Inferior parietal cortex (tissue), 1 donor: ENCODE results near the gene TLX1.

Source experiments
- DNase-seq: peaks from one replicate; pipeline ENCODE4 v3.0.0-alpha.2; 2016; ENCODE audit errors: extremely low spot score

The TLX1 gene

GRCh38 chr10:101134299-101135127 lies 3.4 kb downstream of the TLX1 start:
- DNase-seq, result no peak

DNA sequence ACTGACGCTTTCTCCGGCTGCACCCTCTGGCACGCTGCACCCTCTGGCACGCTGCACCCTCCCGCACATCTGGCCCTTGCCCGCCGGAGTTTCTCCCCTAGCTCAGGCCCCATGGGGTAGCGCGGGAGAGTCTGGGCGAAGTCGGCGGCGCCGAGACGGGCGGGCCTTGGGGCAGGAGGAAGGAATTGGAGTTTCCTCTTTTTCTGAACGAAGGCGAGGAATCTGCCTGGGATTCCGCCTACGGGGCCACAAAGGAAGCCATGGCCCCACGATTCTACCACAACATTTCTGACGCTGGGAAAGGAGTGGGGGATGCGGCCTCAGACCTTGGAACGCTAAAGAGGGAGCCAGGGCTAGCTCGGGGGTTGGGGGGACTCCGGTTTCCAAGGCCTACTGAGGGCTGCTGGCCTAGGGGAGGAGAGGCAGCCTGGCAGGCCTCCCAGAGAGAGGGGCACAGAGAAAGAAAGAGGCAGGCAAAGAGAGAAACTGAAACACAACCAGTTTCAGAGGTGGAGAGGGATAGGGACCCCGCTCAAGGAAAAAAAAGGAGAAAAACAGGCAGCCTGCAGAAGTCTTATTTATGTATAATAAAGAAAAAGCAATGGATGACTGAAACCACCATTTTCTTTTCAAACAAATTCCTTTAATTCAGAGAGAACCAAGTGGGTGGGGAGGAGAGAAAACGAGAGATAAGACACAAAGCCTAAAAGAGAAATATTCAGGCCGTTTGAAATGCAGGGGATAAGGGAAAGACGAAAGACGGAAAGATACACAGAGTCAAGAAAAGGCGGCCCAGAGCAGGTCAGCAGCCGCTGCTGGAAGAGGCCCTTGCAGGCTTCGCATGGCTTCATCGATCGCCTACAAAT lies 4.3 kb downstream of the TLX1 start:
- no peak for DNase-seq

DNA sequence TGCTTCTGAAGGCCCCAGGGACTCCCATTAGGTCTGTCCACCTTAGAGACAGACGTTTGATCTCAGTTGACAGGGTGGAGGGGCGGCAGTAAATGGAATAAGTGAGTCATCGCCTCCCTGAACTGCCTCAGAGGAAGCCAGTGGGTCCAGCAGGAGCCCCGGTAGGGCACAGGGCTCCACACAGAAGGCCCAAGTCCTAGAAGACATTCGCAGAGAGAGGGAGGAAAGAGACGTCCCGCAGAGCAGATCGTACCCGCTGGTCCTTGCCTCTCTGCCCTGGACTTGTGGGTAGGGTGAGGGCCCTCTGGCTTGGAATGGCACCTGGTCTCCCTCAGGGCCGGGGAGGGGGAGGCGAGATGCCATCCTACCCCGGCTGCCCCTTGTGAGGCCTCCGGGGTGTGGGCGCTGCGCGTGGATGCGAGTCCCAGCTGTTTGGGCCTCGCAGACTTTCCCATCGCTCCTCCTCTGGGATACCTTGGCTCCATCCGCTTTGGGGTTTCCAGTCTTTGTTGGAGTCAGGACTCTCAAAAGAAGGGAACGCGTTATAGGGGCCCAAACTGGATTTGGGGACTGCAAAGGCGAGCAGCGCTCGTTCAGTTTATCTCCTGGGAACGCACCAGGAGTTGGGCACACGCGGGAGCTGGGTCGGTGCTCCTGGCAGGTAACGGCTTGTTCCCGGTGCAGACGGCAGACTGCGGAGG lies 5.1 kb downstream of the TLX1 start:
- no peak for DNase-seq

DNA sequence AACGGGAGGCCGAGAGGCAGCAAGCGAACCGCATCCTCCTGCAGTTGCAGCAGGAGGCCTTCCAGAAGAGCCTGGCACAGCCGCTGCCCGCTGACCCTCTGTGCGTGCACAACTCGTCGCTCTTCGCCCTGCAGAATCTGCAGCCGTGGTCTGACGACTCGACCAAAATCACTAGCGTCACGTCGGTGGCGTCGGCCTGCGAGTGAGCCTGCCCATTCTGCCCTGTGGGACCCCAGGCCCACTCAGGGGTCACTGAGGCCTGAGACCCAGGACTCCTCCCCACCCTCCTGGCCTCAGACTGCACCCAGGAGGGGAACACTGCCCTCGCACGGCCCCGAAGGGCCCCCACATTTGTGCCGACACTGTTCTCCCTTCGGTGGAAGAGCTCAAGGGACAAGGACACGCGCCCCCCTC lies 5.6 kb downstream of the TLX1 start:
- no peak for DNase-seq

- no peak for DNase-seq
These were observed 6.2 kb downstream of the TLX1 start for GRCh38 chr10:101137271-101137670.

DNA sequence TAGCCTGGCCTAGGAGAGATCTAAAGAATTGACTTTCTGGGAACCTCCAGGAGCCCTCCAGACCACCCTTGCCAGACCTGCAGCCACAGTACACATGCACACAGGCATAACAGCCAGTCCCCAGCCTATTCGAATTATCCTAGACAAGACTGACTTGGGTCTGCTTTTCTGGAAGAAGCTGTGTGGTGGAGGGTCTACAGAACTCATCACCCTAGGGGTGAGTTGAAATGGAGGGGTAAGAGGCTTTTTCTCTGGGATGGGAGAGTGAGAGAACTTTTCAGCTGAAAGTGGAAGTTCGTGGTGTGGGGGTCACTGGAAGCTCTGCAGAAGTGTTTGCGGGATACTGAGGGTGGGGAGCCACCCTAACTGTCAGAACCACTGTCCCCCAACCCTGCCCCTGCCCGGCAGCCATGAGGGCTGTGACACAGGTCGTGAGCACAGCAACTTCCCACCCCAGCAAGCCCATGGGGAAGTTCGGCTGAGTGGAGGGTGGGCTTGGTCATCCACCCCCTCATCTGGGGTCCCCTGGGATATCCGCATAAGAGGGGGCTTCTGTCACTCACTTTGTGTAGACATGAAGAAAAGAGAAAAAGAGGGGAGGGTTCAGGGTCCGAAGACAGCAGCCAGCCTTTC lies 7.8 kb downstream of the TLX1 start:
- no peak for DNase-seq

DNA sequence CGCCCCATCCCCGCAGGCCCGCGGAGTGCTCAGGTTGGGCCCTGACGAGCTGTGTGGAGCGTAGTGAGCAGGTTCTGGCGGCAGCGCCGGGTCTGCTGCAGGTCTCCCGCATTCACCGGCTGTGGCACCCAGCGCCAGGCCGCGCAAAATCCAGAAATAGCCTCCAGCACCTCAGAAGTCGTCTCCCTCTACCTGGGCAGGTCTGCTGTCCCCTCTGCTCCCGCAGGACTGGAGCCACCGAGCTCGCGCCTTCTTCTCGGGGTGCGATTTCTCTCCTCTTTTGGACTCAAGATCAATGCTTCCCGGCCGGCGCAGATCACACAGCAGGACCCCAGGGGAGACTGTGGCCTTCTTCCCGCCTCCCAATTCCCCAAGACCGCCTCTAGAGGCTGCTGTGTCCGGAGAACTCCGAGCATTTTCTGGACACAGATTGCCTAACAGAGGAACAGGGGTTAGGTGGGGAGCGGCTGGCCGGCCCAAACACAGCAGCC lies 8.4 kb downstream of the TLX1 start:
- DNase-seq, result no peak

GRCh38 chr10:101140084-101140949 lies 9.2 kb downstream of the TLX1 start:
- DNase-seq, result no peak

GRCh38 chr10:101140950-101141615 lies 10.0 kb downstream of the TLX1 start:
- DNase-seq, result no peak

DNA sequence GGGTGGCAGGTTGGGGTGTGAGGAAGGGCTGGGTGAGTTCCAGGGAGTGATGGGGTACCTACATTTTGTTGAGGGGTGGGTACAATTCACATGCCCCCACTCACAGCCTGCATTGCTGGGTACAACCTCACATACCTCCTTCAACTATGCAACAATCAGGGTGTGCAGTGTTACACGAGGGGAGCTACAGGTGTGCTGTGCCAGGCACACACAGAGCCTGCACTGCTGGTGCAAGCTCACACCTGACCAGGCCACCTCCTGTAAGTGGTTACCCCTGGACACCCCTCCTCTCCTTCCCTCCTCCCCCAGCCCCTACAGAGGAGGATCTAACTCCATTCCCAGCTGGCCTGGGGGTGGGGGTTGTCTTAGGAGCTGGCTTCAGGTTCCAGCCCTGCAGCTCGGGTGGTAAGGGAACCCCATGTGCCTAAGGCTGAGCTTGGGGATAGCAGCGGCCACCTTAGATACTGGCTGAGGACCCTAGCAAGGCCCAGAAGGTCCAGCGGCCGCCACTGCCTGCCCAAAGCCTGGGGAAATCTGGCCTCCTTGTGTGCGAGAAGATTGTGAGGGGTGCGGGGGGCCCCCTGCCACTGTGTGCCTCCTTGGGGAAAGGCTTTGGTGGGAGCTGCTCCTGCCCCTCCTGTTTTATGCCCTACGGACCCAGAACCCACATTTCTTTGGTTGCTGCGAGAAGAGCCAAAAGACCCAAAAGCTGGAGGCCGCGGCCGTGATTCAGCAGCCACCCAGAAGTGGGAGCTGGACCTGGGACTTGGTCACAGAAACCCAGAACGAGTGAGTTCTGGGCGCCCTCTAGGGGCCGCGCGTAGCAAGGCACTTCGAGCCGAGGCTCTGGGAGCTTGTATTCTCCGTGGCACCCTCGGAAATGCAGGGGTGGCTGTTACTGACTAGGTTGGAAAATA lies 10.8 kb downstream of the TLX1 start:
- peak; percentile 88 for DNase-seq

DNA sequence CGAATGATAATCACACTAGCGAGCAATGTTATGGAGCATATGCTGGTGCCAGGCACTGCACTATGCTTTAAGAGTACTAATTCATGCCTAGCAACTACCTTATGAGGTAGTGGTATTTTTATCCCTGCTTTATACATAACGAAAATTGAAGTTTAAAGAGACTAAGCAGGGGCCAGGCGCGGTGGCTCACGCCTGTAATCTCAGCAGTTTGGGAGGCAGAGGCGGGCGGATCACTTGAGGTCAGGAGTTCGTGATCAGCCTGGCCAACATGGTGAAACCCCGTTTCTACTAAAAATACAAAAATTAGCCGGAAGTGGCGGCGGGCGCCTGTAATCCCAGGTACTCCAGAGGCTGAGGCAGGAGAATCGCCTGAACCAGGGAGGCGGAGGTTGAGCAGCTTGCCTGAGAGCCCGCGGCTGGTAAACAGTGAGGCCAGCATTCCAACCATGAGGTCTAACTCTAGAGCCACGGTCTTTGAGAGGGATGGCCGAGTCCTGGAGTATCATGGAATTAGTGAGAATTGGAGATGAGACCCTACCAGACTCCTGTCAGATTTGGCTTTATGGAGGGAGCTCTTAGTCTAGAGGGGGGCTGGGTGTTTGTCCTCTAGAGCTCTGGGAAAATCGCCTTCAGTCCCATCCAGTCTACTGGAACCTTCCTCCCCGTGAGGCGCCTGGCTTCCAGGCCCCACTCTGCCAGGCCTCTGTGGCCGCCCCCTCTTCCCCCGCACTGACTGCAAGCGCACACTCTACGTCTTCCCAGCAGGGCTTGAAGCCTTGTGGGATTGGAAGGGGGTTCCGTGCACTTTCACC lies 11.6 kb downstream of the TLX1 start:
- no peak for DNase-seq

- no peak for DNase-seq
These were observed 12.2 kb downstream of the TLX1 start for GRCh38 chr10:101143345-101143630.

GRCh38 chr10:101144053-101144452 lies 13.0 kb downstream of the TLX1 start:
- DNase-seq, result no peak

DNA sequence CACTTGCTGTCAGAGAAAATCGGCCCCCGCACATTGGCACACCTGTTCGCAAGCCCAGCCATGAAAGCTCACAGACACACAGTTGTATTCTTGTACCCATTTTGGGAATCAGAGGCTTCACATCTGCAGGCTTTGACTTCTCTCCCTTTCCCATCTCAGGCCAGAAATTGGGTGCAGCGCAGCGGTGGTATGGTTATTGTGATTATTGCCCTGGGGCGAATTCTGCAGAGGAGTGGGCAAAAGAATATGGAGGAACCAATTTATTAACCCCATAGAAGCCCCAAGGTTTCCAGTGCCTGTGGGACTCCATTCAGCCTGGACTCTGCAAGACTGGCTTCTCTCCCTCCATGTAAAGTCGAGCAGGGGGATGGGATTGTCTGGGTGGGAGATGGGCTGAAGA lies 14.0 kb downstream of the TLX1 start:
- no peak for DNase-seq

DNA sequence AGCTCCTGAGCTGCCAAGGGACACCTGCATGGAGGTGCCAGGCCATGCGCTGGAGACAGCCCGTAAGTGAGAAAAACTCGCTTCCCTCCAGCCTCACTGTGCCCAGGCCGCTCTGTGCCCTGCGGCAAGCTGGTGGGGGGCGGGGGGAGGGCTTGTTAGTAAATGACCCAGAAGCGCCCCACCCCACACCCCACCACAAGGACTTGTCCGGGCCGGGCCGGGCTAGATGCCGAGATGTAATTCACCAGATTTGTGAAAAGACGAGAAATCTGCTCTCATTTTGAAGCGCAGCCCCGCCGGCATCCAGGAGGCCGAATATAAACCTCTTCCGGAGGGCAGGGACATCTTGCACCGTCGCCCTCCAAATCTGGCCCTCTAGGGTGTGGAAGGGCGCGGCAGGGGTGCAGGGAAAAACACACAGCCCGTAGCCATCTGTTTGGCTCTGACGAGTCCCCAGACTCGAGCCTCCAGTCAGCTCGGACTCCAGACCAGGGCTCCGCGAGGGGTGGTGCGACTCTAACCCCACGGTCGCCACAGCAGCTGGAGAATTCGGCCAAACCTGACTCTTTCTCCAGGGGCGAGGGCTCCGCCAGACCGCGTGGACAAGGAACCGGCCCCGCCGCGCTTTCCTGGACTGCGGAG lies 14.8 kb downstream of the TLX1 start:
- no peak for DNase-seq

GRCh38 chr10:101146392-101147251 lies 15.5 kb downstream of the TLX1 start:
- DNase-seq, result no peak

GRCh38 chr10:101151395-101151794 lies 20.3 kb downstream of the TLX1 start:
- no peak for DNase-seq
